IMR-90 (cell line): ENCODE results near the gene TMEM117. TPM values are rescaled to one million over a fixed set of nuclear protein-coding genes. Genes with fewer than 3 reads are reported as not detected.

Experiments
- ATAC-seq: fragments of 200-7000 bp; cut with Tn5 transposase; 2 replicates; pipeline ENCODE4 v1.9.1; 2020; ENCODE audit warnings: low read depth, mild to moderate bottlenecking, moderate library complexity
- BruUV-seq: library from RNA; stranded (reverse); fragments of 400-500 nt; replicated peaks from 2 replicates; lab custom pipeline; 2021; lab: Mats Ljungman, UMichigan
- CTCF ChIA-PET: fragments of 300-600 bp; formaldehyde crosslinking; extraction: SDS; loops from one replicate; lab custom pipeline; 2021; ENCODE audit warnings: antibody characterized with exemption; lab: Yijun Ruan, JAX
- POLR2A ChIA-PET: fragments of 300-600 bp; sonication (Branson Sonifier 250); formaldehyde crosslinking; loops from one replicate; lab custom pipeline; 2022; ENCODE audit warnings: antibody characterized with exemption; ENCODE audit not compliant: unreplicated experiment; lab: Charles Lee
- DNase-seq: peaks from one replicate; pipeline ENCODE4 v3.0.0; 2013
- H2AFZ ChIP-seq: replicated peaks from 2 replicates; pipeline ENCODE3; 2013; ENCODE audit warnings: low read length, mild to moderate bottlenecking; ENCODE audit not compliant: poor library complexity
- H2AK5ac ChIP-seq: 2 replicates; pipeline ENCODE4 v1.6.1; 2013; ENCODE audit warnings: low read depth, low read length, inconsistent platforms
- H2AK9ac ChIP-seq: replicated peaks from 2 replicates; pipeline ENCODE3; 2013; ENCODE audit warnings: mild to moderate bottlenecking, low read depth, low read length, moderate library complexity; ENCODE audit not compliant: poor library complexity
- H2BK120ac ChIP-seq: 2 replicates; pipeline ENCODE4 v1.6.1; 2013; ENCODE audit warnings: low read depth, low read length, inconsistent platforms
- H2BK15ac ChIP-seq: 3 replicates; pipeline ENCODE4 v1.6.1; 2013; ENCODE audit warnings: low read depth, low read length, inconsistent platforms
- H2BK20ac ChIP-seq: 2 replicates; pipeline ENCODE4 v1.6.1; 2013; ENCODE audit warnings: low read depth, mild to moderate bottlenecking, inconsistent platforms, low read length, moderate library complexity
- H2BK5ac ChIP-seq: 2 replicates; pipeline ENCODE4 v1.6.1; 2013; ENCODE audit warnings: mild to moderate bottlenecking, low read depth, low read length, inconsistent platforms; ENCODE audit not compliant: poor library complexity, severe bottlenecking
- H3K14ac ChIP-seq: replicated peaks from 2 replicates; pipeline ENCODE4 v1.6.1; 2013; ENCODE audit warnings: low read depth, low read length, inconsistent platforms
- H3K18ac ChIP-seq: 2 replicates; pipeline ENCODE4 v1.6.1; 2013; ENCODE audit warnings: low read depth, low read length, control low read depth
- H3K23ac ChIP-seq: 2 replicates; pipeline ENCODE4 v1.6.1; 2013; ENCODE audit warnings: low read depth, low read length, inconsistent platforms
- H3K27ac ChIP-seq: 2 replicates; pipeline ENCODE4 v1.5.1; 2013; ENCODE audit warnings: mild to moderate bottlenecking, control low read depth, low read length; ENCODE audit not compliant: insufficient read depth
- H3K27me3 ChIP-seq: 2 replicates; pipeline ENCODE4 v1.6.1; 2013; ENCODE audit warnings: low read length; ENCODE audit not compliant: control insufficient read depth, insufficient read depth
- H3K36me3 ChIP-seq: 2 replicates; pipeline ENCODE4 v1.6.1; 2013; ENCODE audit warnings: low read length, mixed read lengths; ENCODE audit not compliant: control insufficient read depth, insufficient read depth
- H3K4ac ChIP-seq: 2 replicates; pipeline ENCODE4 v1.6.1; 2013; ENCODE audit warnings: low read depth, low read length, inconsistent platforms
- H3K4me1 ChIP-seq: 2 replicates; pipeline ENCODE4 v1.6.1; 2013; ENCODE audit warnings: low read length, mixed read lengths; ENCODE audit not compliant: control insufficient read depth, insufficient read depth
- H3K4me2 ChIP-seq: 2 replicates; pipeline ENCODE4 v1.6.1; 2013; ENCODE audit warnings: low read depth, mild to moderate bottlenecking, control low read depth, low read length, moderate library complexity
- H3K4me3 ChIP-seq: 2 replicates; pipeline ENCODE4 v1.5.1; 2013; ENCODE audit warnings: low read depth, mild to moderate bottlenecking, control low read depth, low read length, moderate library complexity; ENCODE audit not compliant: insufficient read depth
- H3K56ac ChIP-seq: 2 replicates; pipeline ENCODE4 v1.6.1; 2013; ENCODE audit warnings: low read length, inconsistent platforms; ENCODE audit not compliant: insufficient read depth; ENCODE audit errors: extremely low read depth
- H3K79me1 ChIP-seq, 2 experiments: 2 replicates each; pipeline ENCODE4 v1.6.1; 2013; ENCODE audit warnings: low read length in 2 of 2, inconsistent platforms in 1 of 2, low read depth in 1 of 2
- H3K9ac ChIP-seq: 2 replicates; pipeline ENCODE4 v1.6.1; 2013; ENCODE audit warnings: low read depth, low read length, control low read depth
- H3K9me1 ChIP-seq: 2 replicates; pipeline ENCODE4 v1.6.1; 2013; ENCODE audit warnings: low read length, inconsistent platforms; ENCODE audit not compliant: insufficient read depth
- H3K9me3 ChIP-seq: 2 replicates; pipeline ENCODE4 v1.6.1; 2013; ENCODE audit warnings: low read length; ENCODE audit not compliant: control insufficient read depth, insufficient read depth
- H4K20me1 ChIP-seq: 2 replicates; pipeline ENCODE4 v1.6.1; 2013; ENCODE audit warnings: low read length, inconsistent platforms; ENCODE audit not compliant: insufficient read depth
- H4K5ac ChIP-seq: 2 replicates; pipeline ENCODE4 v1.6.1; 2013; ENCODE audit warnings: mild to moderate bottlenecking, low read depth, low read length, control low read depth
- H4K8ac ChIP-seq, 2 experiments: 2 replicates each; pipeline ENCODE4 v1.6.1; 2013; ENCODE audit warnings: low read depth in 2 of 2, low read length in 2 of 2, control low read depth in 1 of 2, inconsistent platforms in 1 of 2
- H4K91ac ChIP-seq: 2 replicates; pipeline ENCODE4 v1.6.1; 2013; ENCODE audit warnings: low read depth, low read length, inconsistent platforms; ENCODE audit not compliant: insufficient read depth
- BHLHE40 ChIP-seq: fragments of 150-350 bp; IDR thresholded peaks from 2 replicates; pipeline ENCODE4 v1.6.1; 2016; ENCODE audit warnings: mild to moderate bottlenecking, low read depth, low read length
- CEBPB ChIP-seq: IDR thresholded peaks from 2 replicates; pipeline ENCODE4 v1.6.1; 2012; ENCODE audit warnings: low read depth, low read length, improper control_type of control experiment
- CHD1 ChIP-seq: IDR thresholded peaks from 2 replicates; pipeline ENCODE4 v1.6.1; 2012; ENCODE audit warnings: low read depth, low read length, improper control_type of control experiment
- FOS ChIP-seq: fragments of 150-350 bp; IDR thresholded peaks from 2 replicates; pipeline ENCODE4 v1.6.1; 2016; ENCODE audit warnings: low read depth, low read length
- MAZ ChIP-seq: IDR thresholded peaks from 2 replicates; pipeline ENCODE4 v1.6.1; 2012; ENCODE audit warnings: low read depth, mild to moderate bottlenecking, low read length, improper control_type of control experiment, moderate library complexity, borderline replicate concordance
- USF2 ChIP-seq: fragments of 150-350 bp; IDR thresholded peaks from 2 replicates; pipeline ENCODE4 v1.6.1; 2017; ENCODE audit warnings: mild to moderate bottlenecking, antibody characterized with exemption, low read length, low read depth
- WGBS, 2 experiments: methylation state at CpG; one replicate each; pipeline versions ENCODE4 v1.1.5 to v1.1.7; 2013; ENCODE audit warnings: missing lambda C conversion rate in 2 of 2; ENCODE audit not compliant: insufficient read length in 1 of 2; ENCODE audit errors: extremely low coverage in 2 of 2; 5-methylcytosine and 5-hydroxymethylcytosine counted together
- dilution Hi-C: fragments of 300-500 bp; cut with HindIII; formaldehyde crosslinking; loops from one replicate; pipeline ENCODE4 v1.14.3; 2018; ENCODE audit warnings: low sequenced_read_pairs; ENCODE audit not compliant: unreplicated experiment
- in situ Hi-C: fragments of 300-500 bp; cut with MboI; formaldehyde crosslinking; loops from 3 replicates; pipeline ENCODE4 v1.14.3; 2019; ENCODE audit warnings: low sequenced_read_pairs, inconsistent platforms, mixed read lengths
- intact Hi-C: fragments of 100-400 bp; cut with micrococcal nuclease; formaldehyde crosslinking; loops from 2 replicates; pipeline ENCODE4 v1.10.0; 2022
- polyA plus RNA-seq, 3 experiments: library from polyadenylated mRNA; depleted of rRNA; stranded (reverse); fragments of >200 nt; gene quantifications; 2 replicates each; pipeline ENCODE4 v1.2.3, GENCODE V29; 2012; ENCODE audit warnings: low replicate concordance in 1 of 3
- total RNA-seq: library from RNA; depleted of rRNA; stranded (reverse); fragments of >200 nt; gene quantifications from 2 replicates; pipeline ENCODE4 v1.2.3, GENCODE V29; 2012

The TMEM117 gene
- total and polyA plus RNA-seq, 2 of the 4 experiments (the other 2 are of a cell fraction): 8.7 to 21.0 TPM

- TF ChIP-seq USF2 (no peak), FOS (no peak)
Observed at GRCh38 chr12:43861015-43861839, 25.3 kb downstream of the TMEM117 start (continued).

- Histone ChIP-seq H3K9me1 (peaks cover 4% of the 10 kb centered on the region; the same call in 1 of the 2 replicates), H3K27ac (no peak overlapping the region), H3K23ac (peak overlapping the region; percentile 3; the same call in 1 of the 2 replicates), H3K4me2 (peak overlapping the region; percentile 5; the same call in 1 of the 2 replicates), H2BK5ac (no peak overlapping the region), H3K4me1 (peaks cover 8% of the 10 kb centered on the region), H2AK5ac (peak overlapping the region; percentile 34; the same call in 1 of the 2 replicates), H2AK9ac (peak overlapping the region; percentile 79), H2BK15ac (no peak overlapping the region; the same call in 2 of the 3 replicates), H4K20me1 (no peaks in the 10 kb centered on the region), H3K36me3 (no peaks in the 10 kb centered on the region), H3K9ac (no peak overlapping the region), H2AFZ (peak overlapping the region; percentile 61), H3K27me3 (no peaks in the 10 kb centered on the region), H4K5ac (no peak overlapping the region), H3K4ac (no peak overlapping the region), H4K8ac (peak overlapping the region in 1 of 2 experiments; percentile 50; a peak in 1 of 4 replicates), H2BK20ac (no peak overlapping the region), H3K14ac (no peak overlapping the region; the same call in 1 of the 2 replicates), H3K4me3 (no peak overlapping the region), H4K91ac (no peak overlapping the region; the same call in 1 of the 2 replicates), H3K56ac (no peak overlapping the region), H3K9me3 (no peaks in the 10 kb centered on the region), H3K18ac (no peak overlapping the region; the same call in 1 of the 2 replicates), H3K79me1 (peaks cover 3 to 8% of the 10 kb centered on the region in 2 experiments; a peak in 1 of 4 replicates), H2BK120ac (no peak overlapping the region)
- WGBS, 2 experiments: 0% methylated on average over 1 of the region's 3 CpGs; no CpG with 5 or more reads in 1 of the 2 experiments
- BruUV-seq: no TSS peak
- CTCF ChIA-PET: interaction anchor here (0.6 to 1.4 kb wide), 2 partner anchors 10 to 30 kb away, joined by 4 to 5 read pairs; no protein-coding TSS in a partner anchor
- TF ChIP-seq CHD1 (no peak), BHLHE40 (no peak; the same call in 1 of the 2 replicates), MAZ (no peak), CEBPB (peak; percentile 31; the same call in 1 of the 2 replicates)
- DNase-seq (no peak), ATAC-seq (peak; percentile 50)
- POLR2A ChIA-PET: no interaction called here
- in situ Hi-C loops (no loop called here), dilution Hi-C loops (no loop called here), intact Hi-C loops (no loop called here)
Observed at GRCh38 chr12:43861840-43862150, 25.9 kb downstream of the TMEM117 start.
